Endometrial microvascular endothelial cells (primary cell): ENCODE results near the gene MTHFR. TPM values are rescaled to one million over a fixed set of nuclear protein-coding genes. Genes with fewer than 3 reads are reported as not detected.

ENCODE experiments used
- in situ Hi-C: cut with HindIII; loops from 2 replicates; pipeline ENCODE4 v1.10.0; 2017; ENCODE audit warnings: low sequenced_read_pairs, low pct_unique_long_range_greater_than_20kb; ENCODE audit errors: inconsistent ontology term
- total RNA-seq: library from RNA; depleted of rRNA; stranded (reverse); fragments of >200 nt; gene quantifications from one replicate; pipeline ENCODE4 v1.2.3, GENCODE V29; 2015; ENCODE audit errors: inconsistent ontology term

Gene MTHFR
- total RNA-seq, 1 donor from 2014 or later = 19.0 TPM

DNA sequence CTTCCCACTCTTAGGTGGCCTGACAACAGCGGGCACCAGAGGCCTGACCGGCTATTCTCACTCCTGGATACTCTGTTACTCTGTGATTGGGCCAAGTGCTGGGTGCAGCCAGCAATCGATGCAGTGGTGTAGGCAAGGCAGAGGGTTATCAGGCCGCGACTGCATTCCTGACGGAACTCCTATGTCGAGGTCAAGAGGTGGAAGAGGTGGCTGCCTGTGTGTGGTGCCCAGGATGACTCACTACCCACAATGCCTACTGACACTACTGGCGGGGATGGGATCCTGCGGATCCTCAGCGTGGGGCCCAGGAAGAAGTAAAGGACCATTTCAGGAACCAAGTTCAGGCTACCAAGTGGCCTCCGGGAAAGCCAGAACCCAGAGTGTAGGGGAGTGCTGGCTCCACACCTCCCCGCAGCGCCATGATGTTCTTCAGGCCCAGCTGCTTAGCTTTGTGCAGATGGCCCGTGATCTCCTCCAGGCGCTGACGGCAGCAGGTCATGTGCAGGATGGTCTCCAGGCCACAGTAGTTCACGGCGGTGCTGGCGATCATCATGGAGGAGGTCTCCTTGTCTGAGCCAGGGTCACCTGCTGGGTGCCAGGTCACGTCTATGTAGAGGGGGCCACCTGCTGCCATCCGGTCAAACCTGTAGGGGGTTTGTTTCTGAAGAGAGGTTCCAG is 4.9 kb downstream of the MTHFR start:
- in situ Hi-C loops = no loop called here

DNA sequence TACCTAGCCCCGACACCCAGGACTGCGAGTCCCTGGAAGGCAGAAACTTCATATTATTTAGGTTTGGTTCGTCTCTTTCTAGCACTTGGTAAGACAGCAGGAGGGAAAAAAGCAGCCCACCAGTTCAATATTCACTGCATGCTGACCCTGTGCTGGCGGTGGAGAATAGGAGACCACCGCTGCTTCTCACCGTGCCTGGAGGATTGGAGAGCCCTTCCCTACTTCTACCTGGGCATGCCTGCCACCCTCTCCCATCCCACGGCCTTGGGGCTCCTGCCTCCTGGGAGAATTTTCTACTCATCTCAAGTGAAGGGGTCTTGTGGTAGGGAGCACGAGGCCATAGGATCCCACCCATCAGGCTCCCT is 5.4 kb downstream of the MTHFR start:
- in situ Hi-C loops = no loop called here

- in situ Hi-C loops = no loop called here
Observed at GRCh38 chr1:11799896-11800295, 5.9 kb downstream of the MTHFR start.

GRCh38 chr1:11799099-11799498 is 6.7 kb downstream of the MTHFR start:
- in situ Hi-C loops = no loop called here

DNA sequence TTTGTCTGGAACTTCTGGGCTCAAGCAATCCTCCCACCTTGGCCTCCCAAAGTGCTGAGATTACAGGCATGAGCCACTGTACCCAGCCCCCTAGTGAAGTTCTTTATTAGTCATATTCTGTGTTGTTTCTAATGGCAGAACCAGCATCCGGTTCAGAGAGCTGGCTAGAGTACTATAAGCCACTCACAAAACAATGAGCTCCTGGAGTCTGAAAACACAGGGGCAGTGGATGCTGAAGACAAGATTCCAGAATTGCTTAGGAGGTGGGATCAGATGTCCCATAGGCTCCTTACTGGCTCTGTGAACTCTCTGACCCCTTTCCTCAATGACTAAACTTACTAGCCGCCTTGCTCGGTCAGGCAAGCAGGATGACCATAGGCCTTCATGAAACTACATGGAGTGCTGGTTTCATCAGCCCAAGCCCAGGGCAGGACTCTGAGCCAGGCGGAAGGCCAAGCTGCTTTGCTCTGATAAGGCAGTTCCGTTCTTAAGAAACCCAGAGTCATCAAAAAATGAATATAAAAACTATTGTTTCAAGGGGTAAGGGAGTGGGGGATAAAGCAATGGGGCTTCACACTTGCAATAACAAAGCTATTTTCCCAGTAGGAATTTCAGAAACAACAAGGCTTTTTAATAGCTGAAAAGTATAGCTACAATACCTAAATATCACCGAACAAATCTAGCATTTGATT is 8.1 kb downstream of the MTHFR start:
- in situ Hi-C loops = no loop called here

- in situ Hi-C loops = no loop called here
Observed at GRCh38 chr1:11796036-11796828, 9.5 kb downstream of the MTHFR start.

DNA sequence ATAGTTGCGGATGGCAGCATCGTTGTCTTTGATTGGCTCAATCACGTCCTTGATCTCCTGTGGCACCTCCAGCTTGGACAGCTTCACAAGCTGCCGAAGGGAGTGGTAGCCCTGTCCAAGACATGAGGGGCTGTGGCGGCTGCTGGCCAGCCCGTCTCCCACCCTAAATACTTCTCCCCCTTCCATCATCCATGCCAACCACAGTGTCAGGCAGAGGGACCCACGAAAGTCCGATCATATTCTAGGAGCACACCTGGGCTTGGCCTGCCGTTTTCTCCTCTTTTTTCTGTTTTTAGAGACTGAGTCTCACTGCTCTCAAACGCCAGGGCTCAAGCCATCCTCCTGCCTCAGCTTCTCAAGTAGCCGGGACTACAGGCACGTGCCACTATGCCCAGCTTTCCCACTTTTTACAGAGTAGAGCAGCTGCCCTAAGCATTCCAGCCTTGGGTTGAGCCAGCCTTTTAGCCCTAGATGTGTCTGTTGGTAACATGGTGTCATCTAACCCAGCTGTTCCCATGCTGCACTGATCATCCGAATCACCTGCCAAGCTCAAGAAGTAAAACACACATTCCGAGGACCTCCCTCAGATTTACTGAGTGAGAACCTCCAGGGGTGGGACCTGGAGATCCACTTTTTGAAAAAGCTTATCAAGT is 10.4 kb downstream of the MTHFR start:
- in situ Hi-C loops = no loop called here

DNA sequence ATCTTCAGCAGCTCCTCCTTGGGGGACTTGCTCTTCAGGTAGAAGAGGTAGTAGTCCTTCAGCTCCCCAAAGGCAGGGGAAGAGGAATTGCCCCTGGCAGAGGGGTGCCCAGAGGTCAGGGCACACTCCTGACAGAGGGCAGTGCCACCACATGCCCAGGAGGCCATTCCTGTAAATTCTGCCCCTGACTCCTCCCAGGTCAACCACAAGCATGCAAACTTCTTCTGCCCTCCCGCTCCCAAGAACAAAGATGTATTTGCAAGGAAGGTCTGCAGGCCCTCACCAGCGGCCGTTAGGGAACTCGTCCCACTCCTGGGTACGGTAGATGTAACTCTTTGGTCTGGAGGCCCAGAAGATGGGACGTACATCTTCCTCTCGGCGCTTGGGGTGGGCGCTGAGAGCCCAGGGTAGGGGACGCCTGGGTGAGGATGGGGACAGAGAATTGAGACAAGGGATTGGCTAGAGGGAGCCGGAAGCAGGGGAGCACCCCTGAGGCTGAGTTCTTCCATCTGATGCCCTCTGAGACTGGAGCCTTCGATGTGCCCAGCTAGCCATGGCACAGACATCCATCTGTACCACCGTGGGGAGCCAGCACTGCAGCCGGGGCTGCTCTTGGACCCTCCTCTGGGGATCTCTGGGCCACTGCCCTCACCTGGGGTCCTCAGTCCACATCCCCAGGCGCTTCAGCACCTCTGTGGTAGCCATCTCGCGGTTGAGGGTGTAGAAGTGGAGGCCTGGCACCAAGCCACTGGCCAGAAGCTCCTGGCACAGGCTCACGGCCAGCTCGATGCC is 11.1 kb downstream of the MTHFR start:
- in situ Hi-C loops = no loop called here

- in situ Hi-C loops = no loop called here
Observed at GRCh38 chr1:11793819-11794218, 11.9 kb downstream of the MTHFR start.

DNA sequence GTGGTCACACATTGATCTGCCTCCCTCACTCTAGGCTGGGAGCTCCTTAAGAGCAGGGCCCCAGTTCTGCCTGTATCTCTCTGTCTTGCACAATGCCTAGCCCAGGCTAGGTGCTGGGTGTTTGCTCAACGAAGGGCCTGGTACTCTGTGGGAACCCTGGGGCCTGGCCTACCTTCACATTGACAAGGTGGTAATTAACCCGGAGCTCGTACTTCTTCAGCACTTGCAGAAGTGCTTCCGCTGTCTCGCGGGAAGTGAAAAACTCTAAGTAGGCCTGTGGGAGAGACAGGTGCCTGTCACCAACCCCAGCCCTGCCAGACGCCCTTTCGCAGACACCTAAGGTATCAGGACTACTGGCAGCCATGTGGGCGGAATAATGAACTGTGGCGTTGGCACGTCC is 13.7 kb downstream of the MTHFR start:
- in situ Hi-C loops = no loop called here

GRCh38 chr1:11790880-11791715 is 14.7 kb downstream of the MTHFR start:
- in situ Hi-C loops = no loop called here

DNA sequence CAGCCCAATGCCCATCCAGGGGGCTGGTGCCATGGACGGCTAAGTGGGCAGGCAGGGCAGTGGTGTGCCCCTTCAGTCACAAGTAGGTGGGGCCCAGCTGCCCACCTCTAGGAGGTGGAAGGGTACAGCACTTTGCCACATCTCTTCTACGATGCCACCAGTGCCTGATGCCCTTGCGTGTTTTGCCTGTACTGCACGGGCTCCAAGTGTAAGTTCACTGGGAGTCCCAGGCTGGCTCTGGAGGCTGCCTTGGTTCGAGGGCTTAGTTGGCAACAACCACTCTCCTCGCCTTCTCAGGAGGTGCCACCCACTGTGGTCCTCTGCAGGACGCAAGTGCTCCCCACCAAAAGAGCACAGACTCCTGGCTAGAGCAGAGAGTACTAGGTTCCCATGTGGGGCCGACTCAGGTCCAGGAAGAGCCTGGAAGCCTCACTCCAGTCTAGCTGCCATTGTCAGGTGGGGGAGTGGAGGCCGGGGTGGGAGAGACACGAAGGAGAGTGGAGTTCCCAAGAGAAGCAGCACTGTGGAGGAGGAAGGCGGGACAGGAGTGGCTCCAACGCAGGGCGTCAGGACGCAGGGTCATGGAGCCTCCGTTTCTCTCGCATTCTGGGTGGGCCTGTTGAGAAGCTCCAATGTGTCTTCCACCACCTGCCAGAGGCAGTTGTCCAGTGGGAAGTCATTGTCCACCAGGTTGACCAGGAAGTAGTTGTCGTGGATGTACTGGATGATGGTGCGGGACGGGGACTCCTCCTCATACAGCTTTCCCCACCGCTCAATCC is 15.5 kb downstream of the MTHFR start:
- in situ Hi-C loops = no loop called here

- in situ Hi-C loops = no loop called here
Observed at GRCh38 chr1:11789126-11790067, 16.4 kb downstream of the MTHFR start.

DNA sequence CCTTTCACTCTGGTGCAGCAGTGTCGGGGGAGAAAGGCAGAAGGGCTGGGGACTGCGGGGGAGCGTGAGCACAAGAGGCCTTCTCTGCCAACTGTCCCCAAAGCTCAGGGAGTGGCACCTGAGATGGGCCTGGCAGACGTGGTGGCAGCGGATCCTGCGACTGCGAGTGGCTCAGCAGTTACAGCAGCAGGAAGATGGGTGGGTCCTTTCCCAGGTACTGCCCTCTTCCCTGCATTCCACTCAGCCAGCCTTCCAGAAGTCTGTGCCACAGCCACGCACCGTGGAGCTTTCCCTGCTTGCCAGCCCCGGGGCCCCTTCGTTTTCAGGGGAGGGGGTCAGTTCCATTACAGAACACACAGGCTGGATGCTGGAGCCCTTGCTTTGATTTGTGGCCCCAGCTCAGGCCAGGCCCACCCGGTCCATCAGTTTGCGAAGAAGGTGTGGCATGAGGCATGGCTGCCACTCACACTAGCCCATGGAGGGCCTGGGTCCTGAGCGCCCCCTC is 17.2 kb downstream of the MTHFR start:
- in situ Hi-C loops = no loop called here

DNA sequence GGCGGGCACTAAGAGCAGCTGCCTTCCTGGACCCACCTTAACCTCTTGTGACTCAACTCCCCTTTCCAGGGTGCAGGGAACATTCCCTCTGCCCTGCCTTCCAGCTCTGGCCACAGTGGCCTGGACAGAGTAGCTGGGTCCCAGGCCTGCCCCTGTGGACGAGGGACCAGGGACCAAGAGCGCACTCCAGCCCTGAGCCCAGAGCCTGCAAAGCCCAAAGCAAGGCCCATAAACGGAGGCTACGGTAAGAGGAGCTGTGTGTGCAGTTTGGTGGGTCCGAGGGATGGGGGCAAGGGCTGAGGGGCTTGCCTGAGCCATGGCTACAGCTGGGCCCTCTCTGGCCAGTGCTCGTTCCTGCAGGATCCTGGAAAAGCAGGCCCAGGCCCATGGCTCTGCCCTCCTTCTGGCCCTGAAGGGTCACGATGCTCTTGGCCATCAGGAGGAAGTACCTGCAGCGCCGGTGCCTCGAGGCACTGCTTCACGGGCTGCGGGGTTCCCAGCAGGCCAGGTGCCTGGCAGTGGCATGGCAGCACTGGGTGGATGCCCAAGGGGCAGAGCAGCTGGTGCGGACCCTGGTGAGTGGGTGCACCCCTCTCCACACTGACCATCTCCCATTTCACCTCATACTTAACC is 17.8 kb downstream of the MTHFR start:
- in situ Hi-C loops = no loop called here
